Calu3 (cell line): ENCODE results near the gene XCL1. TPM values are rescaled to one million over a fixed set of nuclear protein-coding genes. Genes with fewer than 3 reads are reported as not detected.
"Not testable (repeated sequence)": the region's sequence is repeated elsewhere in the genome, so short reads cannot be mapped to it uniquely, and the experiment has no call there.

Experiments used
- BruUV-seq: library from RNA; stranded (reverse); fragments of 400-500 nt; replicated peaks from 2 replicates; lab custom pipeline; 2021; lab: Mats Ljungman, UMichigan
- CTCF ChIA-PET: fragments of 300-600 bp; sonication (Branson Sonifier 250); formaldehyde crosslinking; loops from one replicate; lab custom pipeline; 2022; ENCODE audit warnings: antibody characterized with exemption; lab: Charles Lee
- DNase-seq: peaks from one replicate; pipeline ENCODE4 v3.0.0; 2022
- H3K27ac Mint-ChIP-seq: one replicate; pipeline ENCODE4 v1.8.0; 2022; ENCODE audit warnings: mixed read lengths; ENCODE audit not compliant: unreplicated experiment
- H3K27me3 Mint-ChIP-seq: one replicate; pipeline ENCODE4 v1.8.0; 2022; ENCODE audit warnings: mixed read lengths; ENCODE audit not compliant: unreplicated experiment
- H3K36me3 Mint-ChIP-seq: one replicate; pipeline ENCODE4 v1.8.0; 2022; ENCODE audit warnings: mild to moderate bottlenecking, moderate library complexity, mixed read lengths; ENCODE audit not compliant: insufficient read depth, unreplicated experiment
- H3K4me1 Mint-ChIP-seq: one replicate; pipeline ENCODE4 v1.8.0; 2022; ENCODE audit warnings: mild to moderate bottlenecking, low read depth, mixed read lengths; ENCODE audit not compliant: unreplicated experiment
- H3K4me3 Mint-ChIP-seq: one replicate; pipeline ENCODE4 v1.8.0; 2022; ENCODE audit warnings: mild to moderate bottlenecking, low read depth, moderate library complexity, mixed read lengths; ENCODE audit not compliant: unreplicated experiment
- H3K9me3 Mint-ChIP-seq: one replicate; pipeline ENCODE4 v1.8.0; 2022; ENCODE audit warnings: low read depth, mixed read lengths; ENCODE audit not compliant: unreplicated experiment
- intact Hi-C: fragments of 100-400 bp; cut with micrococcal nuclease; formaldehyde crosslinking; loops from one replicate; pipeline ENCODE4 v1.10.0; 2022; ENCODE audit not compliant: unreplicated experiment
- total RNA-seq: library from RNA; stranded (reverse); gene quantifications from 2 replicates; pipeline ENCODE4 v1.2.3, GENCODE V29; 2022
- TF ChIP-seq, protein P1 (sequence below): fragments of 200-600 bp; IDR thresholded peaks from one replicate; pipeline ENCODE4 v1.8.0; 2022; ENCODE audit warnings: antibody characterized with exemption; ENCODE audit not compliant: unreplicated experiment

Gene XCL1
- total RNA-seq, 1 experiment from 2014 or later = not detected

GRCh38 chr1:168545678-168546552, 30.5 kb upstream of the XCL1 start:
- TF ChIP-seq, protein P1, sequence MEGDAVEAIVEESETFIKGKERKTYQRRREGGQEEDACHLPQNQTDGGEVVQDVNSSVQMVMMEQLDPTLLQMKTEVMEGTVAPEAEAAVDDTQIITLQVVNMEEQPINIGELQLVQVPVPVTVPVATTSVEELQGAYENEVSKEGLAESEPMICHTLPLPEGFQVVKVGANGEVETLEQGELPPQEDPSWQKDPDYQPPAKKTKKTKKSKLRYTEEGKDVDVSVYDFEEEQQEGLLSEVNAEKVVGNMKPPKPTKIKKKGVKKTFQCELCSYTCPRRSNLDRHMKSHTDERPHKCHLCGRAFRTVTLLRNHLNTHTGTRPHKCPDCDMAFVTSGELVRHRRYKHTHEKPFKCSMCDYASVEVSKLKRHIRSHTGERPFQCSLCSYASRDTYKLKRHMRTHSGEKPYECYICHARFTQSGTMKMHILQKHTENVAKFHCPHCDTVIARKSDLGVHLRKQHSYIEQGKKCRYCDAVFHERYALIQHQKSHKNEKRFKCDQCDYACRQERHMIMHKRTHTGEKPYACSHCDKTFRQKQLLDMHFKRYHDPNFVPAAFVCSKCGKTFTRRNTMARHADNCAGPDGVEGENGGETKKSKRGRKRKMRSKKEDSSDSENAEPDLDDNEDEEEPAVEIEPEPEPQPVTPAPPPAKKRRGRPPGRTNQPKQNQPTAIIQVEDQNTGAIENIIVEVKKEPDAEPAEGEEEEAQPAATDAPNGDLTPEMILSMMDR = peak; percentile 47
- H3K4me1 Mint-ChIP-seq, BruUV-seq, intact Hi-C loops, H3K27me3 Mint-ChIP-seq, H3K4me3 Mint-ChIP-seq, CTCF ChIA-PET, H3K9me3 Mint-ChIP-seq, H3K27ac Mint-ChIP-seq, H3K36me3 Mint-ChIP-seq: not testable (repeated sequence)
- peak; percentile 28 for DNase-seq

DNA sequence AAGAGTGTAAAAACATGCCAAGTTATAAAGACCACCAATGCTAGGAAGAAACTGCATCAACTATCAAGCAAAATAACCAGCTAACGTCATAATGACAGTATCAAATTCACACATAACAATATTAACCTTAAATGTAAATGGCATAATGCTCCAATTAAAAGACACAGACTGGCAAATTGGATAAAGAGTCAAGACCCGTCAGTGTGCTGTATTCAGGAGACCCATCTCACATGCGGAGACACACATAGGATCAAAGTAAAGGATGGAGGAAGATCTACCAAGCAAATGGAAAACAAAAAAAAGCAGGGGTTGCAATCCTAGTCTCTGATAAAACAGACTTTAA, 29.9 kb upstream of the XCL1 start:
- H3K4me3 Mint-ChIP-seq, H3K27me3 Mint-ChIP-seq, BruUV-seq, H3K4me1 Mint-ChIP-seq, H3K36me3 Mint-ChIP-seq, DNase-seq, H3K9me3 Mint-ChIP-seq, CTCF ChIA-PET, intact Hi-C loops, H3K27ac Mint-ChIP-seq: not testable (repeated sequence)

DNA sequence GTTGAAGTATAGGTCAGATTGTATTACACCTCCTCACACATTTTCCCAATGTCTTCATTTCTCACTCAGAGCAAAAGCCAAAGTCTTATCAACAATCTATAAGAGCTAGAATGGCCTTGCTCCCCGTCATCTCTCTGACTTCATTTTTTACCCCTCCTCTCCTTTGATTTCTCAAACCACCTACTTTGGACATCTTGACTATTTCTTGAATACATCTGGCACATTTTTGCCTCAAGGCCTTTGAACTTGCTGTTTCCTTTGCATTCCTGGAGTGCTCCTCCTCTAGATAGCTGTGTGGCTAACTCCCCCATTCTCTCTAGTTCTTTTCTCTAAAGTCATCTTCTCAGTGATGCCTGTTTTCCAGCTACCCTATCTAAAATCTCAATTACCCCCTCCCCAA, 25.4 kb upstream of the XCL1 start:
- Mint-ChIP-seq H3K36me3 (no peaks in the 10 kb centered on the region), H3K27me3 (no peaks in the 10 kb centered on the region), H3K4me1 (peaks cover 9% of the 10 kb centered on the region), H3K4me3 (no peak overlapping the region), H3K9me3 (no peaks in the 10 kb centered on the region), H3K27ac (no peak overlapping the region)
- no TSS peak for BruUV-seq
- TF ChIP-seq, protein P1 = no peak
- intact Hi-C loops = no loop called here
- CTCF ChIA-PET = no interaction called here
- no peak for DNase-seq

DNA sequence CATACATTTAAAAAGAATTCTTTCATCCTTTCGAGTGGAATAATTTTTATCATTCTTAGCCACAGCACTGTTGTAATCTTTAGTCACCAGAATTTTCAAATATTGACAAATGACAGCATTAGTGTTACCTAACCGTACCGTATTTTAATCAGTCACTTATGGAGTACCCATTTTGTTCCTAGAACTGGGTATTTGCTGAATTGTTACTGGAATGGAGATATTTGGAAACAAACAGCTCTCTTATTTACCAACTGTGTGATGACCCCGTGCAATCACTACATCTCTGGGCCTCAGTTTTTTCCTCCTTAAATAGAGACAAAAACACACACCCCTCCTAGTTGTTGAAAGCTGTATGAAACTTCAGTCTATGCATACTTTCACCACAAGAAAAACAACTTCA, 24.7 kb upstream of the XCL1 start:
- H3K9me3 Mint-ChIP-seq = no peaks in the 10 kb centered on the region
- no peaks in the 10 kb centered on the region for H3K27me3 Mint-ChIP-seq
- TF ChIP-seq, protein P1 = no peak
- no peaks in the 10 kb centered on the region for H3K36me3 Mint-ChIP-seq
- no peak overlapping the region for H3K27ac Mint-ChIP-seq
- no peak overlapping the region for H3K4me3 Mint-ChIP-seq
- H3K4me1 Mint-ChIP-seq = peaks cover 9% of the 10 kb centered on the region
- BruUV-seq = no TSS peak
- intact Hi-C loops = no loop called here
- CTCF ChIA-PET = no interaction called here
- DNase-seq = no peak

DNA sequence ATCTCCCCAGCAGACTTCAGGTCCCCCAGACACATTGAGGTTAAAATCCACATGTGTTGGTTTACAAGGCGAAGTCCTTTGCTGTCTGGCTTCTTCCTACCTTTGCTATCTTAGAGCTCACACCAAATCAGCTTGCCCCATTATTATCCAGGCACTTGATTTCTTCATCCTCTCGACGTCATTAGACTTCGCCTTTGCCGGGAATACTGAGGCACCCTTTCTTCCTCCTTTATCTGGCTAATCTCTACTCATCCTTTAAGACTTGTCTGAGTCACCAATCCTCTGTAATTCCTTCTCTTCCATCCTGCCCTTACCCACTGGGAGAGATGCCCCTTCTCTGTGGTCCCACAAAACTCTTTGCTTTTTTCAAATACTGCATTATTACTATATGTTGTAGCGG, 23.4 kb upstream of the XCL1 start:
- CTCF ChIA-PET = interaction anchor here (1.2 kb wide), 1 partner anchor 104 kb away, joined by 3 read pairs; no protein-coding TSS in a partner anchor
- Mint-ChIP-seq H3K27ac (no peak overlapping the region), H3K36me3 (no peaks in the 10 kb centered on the region), H3K27me3 (no peaks in the 10 kb centered on the region), H3K9me3 (no peaks in the 10 kb centered on the region), H3K4me1 (peaks cover 14% of the 10 kb centered on the region), H3K4me3 (no peak overlapping the region)
- intact Hi-C loops = no loop called here
- no peak for DNase-seq
- TF ChIP-seq, protein P1 = no peak
- BruUV-seq = no TSS peak
